LNCaP clone FGC (cell line): ENCODE results near the gene RUNX2.

Experiments used
- DNase-seq: peaks from one replicate; pipeline ENCODE4 v3.0.0-alpha.2; 2011; ENCODE audit warnings: low read depth
- H3K4me3 ChIP-seq: 2 replicates; pipeline ENCODE4 v1.5.1; 2011; ENCODE audit warnings: mild to moderate bottlenecking, low read depth, low read length, control low read depth
- TF ChIP-seq, protein P1 (sequence below): IDR thresholded peaks from 2 replicates; pipeline ENCODE4 v1.5.1; 2012; ENCODE audit warnings: mild to moderate bottlenecking; ENCODE audit not compliant: control insufficient read depth, insufficient read depth; ENCODE audit errors: extremely low read depth

Gene RUNX2

GRCh38 chr6:45495429-45496084, 167.4 kb downstream of the RUNX2 start:
- TF ChIP-seq, protein P1, sequence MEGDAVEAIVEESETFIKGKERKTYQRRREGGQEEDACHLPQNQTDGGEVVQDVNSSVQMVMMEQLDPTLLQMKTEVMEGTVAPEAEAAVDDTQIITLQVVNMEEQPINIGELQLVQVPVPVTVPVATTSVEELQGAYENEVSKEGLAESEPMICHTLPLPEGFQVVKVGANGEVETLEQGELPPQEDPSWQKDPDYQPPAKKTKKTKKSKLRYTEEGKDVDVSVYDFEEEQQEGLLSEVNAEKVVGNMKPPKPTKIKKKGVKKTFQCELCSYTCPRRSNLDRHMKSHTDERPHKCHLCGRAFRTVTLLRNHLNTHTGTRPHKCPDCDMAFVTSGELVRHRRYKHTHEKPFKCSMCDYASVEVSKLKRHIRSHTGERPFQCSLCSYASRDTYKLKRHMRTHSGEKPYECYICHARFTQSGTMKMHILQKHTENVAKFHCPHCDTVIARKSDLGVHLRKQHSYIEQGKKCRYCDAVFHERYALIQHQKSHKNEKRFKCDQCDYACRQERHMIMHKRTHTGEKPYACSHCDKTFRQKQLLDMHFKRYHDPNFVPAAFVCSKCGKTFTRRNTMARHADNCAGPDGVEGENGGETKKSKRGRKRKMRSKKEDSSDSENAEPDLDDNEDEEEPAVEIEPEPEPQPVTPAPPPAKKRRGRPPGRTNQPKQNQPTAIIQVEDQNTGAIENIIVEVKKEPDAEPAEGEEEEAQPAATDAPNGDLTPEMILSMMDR = no peak
- DNase-seq = no peak
- no peak overlapping the region for H3K4me3 ChIP-seq

- no peak for DNase-seq
- H3K4me3 ChIP-seq = no peak overlapping the region
- TF ChIP-seq, protein P1 = no peak
Observed at GRCh38 chr6:45496085-45496433, 167.9 kb downstream of the RUNX2 start.

GRCh38 chr6:45498591-45498990, 170.5 kb downstream of the RUNX2 start:
- DNase-seq = no peak
- TF ChIP-seq, protein P1 = no peak
- no peak overlapping the region for H3K4me3 ChIP-seq

DNA sequence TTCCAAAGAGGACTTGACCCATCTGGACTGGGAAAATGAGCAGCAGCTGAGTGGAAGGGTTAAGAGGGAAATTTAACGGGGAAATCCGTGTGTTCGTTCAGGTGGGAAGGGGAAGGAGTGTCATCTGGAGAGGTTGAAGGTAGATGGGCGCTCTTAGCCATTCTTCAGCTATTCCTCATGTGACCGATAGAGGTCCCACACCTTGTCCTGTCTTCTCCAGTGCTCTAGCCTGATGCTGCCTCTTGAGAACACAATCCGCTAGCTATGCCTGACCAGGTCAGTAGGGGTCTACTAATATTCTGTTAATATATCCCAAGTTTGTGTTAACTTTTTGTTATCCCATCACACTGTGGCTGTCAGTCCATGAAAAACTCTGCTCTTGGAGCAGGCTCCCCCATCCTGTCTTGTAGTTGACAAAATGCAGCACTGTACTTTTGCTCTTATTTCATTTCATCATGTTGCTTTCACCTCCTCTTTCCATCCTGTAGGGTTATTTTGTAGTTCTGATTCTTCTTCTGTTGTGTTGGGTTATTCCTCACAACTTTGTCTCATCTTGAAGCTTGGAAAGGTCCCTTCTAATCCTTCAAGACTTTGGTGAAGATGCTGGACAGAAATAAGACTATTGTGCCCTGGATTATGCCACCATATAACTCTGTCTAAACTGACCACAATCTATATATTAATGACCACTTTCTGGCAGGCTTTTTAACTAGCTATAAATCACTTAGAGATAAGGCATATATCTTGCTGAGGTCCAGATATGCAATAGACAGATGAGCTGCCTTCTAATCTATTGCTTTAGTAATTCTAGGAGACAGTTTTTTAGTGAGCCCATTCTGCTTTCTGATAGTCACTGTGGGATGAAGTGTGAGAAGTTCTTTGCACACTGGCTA, 173.0 kb downstream of the RUNX2 start:
- no peak for DNase-seq
- no peak overlapping the region for H3K4me3 ChIP-seq
- TF ChIP-seq, protein P1 = no peak

GRCh38 chr6:45502456-45502855, 174.3 kb downstream of the RUNX2 start:
- TF ChIP-seq, protein P1 = no peak
- no peak overlapping the region for H3K4me3 ChIP-seq
- DNase-seq = no peak

- TF ChIP-seq, protein P1 = no peak
- H3K4me3 ChIP-seq = no peak overlapping the region
- DNase-seq = no peak
Observed at GRCh38 chr6:45504947-45505346, 176.8 kb downstream of the RUNX2 start.

DNA sequence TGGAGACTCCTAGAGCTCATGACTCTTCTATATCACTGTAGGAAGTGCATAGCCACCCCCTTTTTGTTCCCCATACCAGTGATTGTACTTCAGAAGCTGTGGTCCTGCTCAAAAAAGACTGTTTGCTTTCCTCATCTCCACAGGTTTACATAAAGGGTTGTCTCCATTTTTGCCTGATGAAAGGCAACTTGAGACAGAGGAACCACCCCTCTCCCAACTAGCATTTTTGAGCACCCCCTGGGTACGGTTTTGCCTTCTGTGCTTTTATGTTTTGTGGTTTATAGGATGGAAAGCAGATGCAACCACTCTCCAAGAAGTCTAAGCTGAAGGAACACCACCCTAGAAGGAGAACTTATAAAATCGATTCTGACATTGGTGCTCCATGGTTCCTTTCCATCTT, 177.3 kb downstream of the RUNX2 start:
- H3K4me3 ChIP-seq = no peak overlapping the region
- TF ChIP-seq, protein P1 = no peak
- DNase-seq = no peak
